RWPE2 (cell line): ENCODE data around the gene RARA.
A peak's percentile ranks its signal among the peaks of the same experiment; 100 is the strongest.

Experiments used
- ATAC-seq: fragments of 200-7000 bp; cut with Tn5 transposase; 3 replicates; pipeline ENCODE4 v1.9.1; 2021; ENCODE audit warnings: low read depth
- DNase-seq: peaks from one replicate; pipeline ENCODE4 v3.0.0-alpha.2; 2020; ENCODE audit warnings: low spot score
- H3K27ac ChIP-seq: fragments of 450-650 bp; 2 replicates; pipeline ENCODE4 v1.5.1; 2017; ENCODE audit warnings: mild to moderate bottlenecking; ENCODE audit not compliant: poor library complexity, severe bottlenecking
- H3K27me3 ChIP-seq: fragments of 250-450 bp; sonication (Bioruptor Pico); 2 replicates; pipeline ENCODE4 v1.5.1; 2021; ENCODE audit warnings: mild to moderate bottlenecking, moderate library complexity; ENCODE audit not compliant: insufficient read depth, poor library complexity, severe bottlenecking
- H3K36me3 ChIP-seq: fragments of 250-450 bp; sonication (Bioruptor Pico); 2 replicates; pipeline ENCODE4 v1.5.1; 2020; ENCODE audit warnings: low read depth, mild to moderate bottlenecking, moderate library complexity
- H3K4me1 ChIP-seq: fragments of 250-450 bp; sonication (Bioruptor Pico); 2 replicates; pipeline ENCODE4 v1.5.1; 2021; ENCODE audit warnings: mild to moderate bottlenecking, moderate library complexity; ENCODE audit not compliant: insufficient read depth, poor library complexity, severe bottlenecking
- H3K4me3 ChIP-seq: fragments of 250-450 bp; sonication (Bioruptor Pico); 2 replicates; pipeline ENCODE4 v1.5.1; 2021; ENCODE audit warnings: mild to moderate bottlenecking, moderate library complexity; ENCODE audit not compliant: severe bottlenecking
- H3K9me3 ChIP-seq: fragments of 250-450 bp; sonication (Bioruptor Pico); 2 replicates; pipeline ENCODE4 v1.5.1; 2021; ENCODE audit warnings: mild to moderate bottlenecking, moderate library complexity; ENCODE audit not compliant: severe bottlenecking
- CTCF ChIP-seq: fragments of 450-650 bp; IDR thresholded peaks from one replicate; pipeline ENCODE4 v1.5.1; 2017; ENCODE audit warnings: mild to moderate bottlenecking, moderate library complexity; ENCODE audit not compliant: poor library complexity, severe bottlenecking

Gene RARA

GRCh38 chr17:40340880-40341807 is 32.2 kb downstream of the RARA start:
- DNase-seq (no peak), ATAC-seq (peak; percentile 55)
- Histone ChIP-seq H3K27me3 (no peaks in the 10 kb centered on the region), H3K36me3 (peaks cover 7% of the 10 kb centered on the region), H3K9me3 (no peaks in the 10 kb centered on the region), H3K4me3 (peak overlapping the region; percentile 37), H3K27ac (peak overlapping the region; percentile 88), H3K4me1 (peaks cover 31% of the 10 kb centered on the region)
- peak; percentile 21 for TF ChIP-seq CTCF

GRCh38 chr17:40341808-40342503 is 33.0 kb downstream of the RARA start:
- no peak for DNase-seq
- no peaks in the 10 kb centered on the region for H3K9me3 ChIP-seq
- H3K36me3 ChIP-seq: peaks cover 7% of the 10 kb centered on the region; the same call in 1 of the 2 replicates
- ATAC-seq: peak; percentile 52
- peak overlapping the region; percentile 37 for H3K4me3 ChIP-seq
- no peak for TF ChIP-seq CTCF
- no peaks in the 10 kb centered on the region for H3K27me3 ChIP-seq
- H3K4me1 ChIP-seq: peaks cover 36% of the 10 kb centered on the region
- H3K27ac ChIP-seq: peak overlapping the region; percentile 88

- H3K27me3 ChIP-seq: no peaks in the 10 kb centered on the region
These were observed 33.7 kb downstream of the RARA start for GRCh38 chr17:40342504-40343218.

More at GRCh38 chr17:40342504-40343218, 33.7 kb downstream of the RARA start:
- H3K9me3 ChIP-seq: no peaks in the 10 kb centered on the region
- DNase-seq: no peak
- ATAC-seq: no peak
- peaks cover 7% of the 10 kb centered on the region; the same call in 1 of the 2 replicates for H3K36me3 ChIP-seq
- H3K4me3 ChIP-seq: peak overlapping the region; percentile 37
- H3K27ac ChIP-seq: peak overlapping the region; percentile 88
- H3K4me1 ChIP-seq: peaks cover 43% of the 10 kb centered on the region
- TF ChIP-seq CTCF: no peak
